Measurements from ENCODE around the gene CEMIP2.

The CEMIP2 gene

DNA sequence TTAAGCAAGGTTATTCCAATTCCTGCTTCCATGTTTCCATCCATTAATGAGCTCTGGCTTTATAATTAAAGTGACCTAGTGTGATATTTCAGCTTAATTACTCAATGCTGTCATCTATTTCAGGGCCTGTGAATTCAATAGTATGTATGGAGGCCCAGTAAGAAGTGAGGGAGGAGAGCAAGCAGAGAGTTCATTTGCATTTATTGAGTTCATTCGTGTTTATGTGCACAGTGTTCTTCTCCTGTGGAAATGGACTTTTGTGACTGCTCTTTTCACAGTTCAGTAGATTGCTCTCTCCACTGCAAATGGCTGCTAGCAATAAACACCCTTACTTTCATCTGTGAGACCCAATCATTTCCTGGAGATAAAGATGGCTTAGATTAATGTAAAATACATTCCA, 130.9 kb downstream of the CEMIP2 start:
- no peak for DNase-seq

- no peak for DNase-seq
Observed at GRCh38 chr9:71636143-71636839, 132.0 kb downstream of the CEMIP2 start.

DNA sequence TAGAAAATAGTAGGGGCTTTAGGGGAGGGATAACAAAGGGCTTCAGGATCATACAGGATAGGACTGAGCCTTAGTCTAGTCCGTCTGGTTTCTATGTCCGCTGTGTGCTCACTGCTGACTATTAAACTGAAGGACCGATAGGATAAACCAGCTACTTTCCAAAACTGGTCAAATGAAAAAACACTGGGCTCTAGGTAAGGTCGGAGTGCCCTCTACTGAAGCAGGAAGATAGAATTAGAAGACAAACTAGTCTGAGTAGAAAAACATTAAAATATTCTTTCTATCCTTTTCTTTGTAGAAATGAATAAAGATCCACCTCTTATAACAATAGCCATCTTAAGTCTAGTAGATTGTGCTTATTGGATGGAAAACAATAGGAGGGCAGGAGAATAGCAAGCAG, 133.6 kb downstream of the CEMIP2 start:
- DNase-seq: no peak

Data from CD4-positive, alpha-beta T cell treated with Interleukin-10 for 1 hour (primary cell).